Keratinocyte (primary cell): Measurements from ENCODE around the gene DOK6. TPM values are rescaled to one million over a fixed set of nuclear protein-coding genes. Genes with fewer than 3 reads are reported as not detected.

ENCODE experiments used
- DNase-seq: peaks from one replicate; pipeline ENCODE4 v3.0.0-alpha.2; 2011; ENCODE audit warnings: low read depth, missing footprints, low spot score
- FAIRE-seq: peaks from 2 replicates; lab custom pipeline; 2011; peaks lifted over from hg19 to GRCh38; lab: Jason Lieb, UNC
- H2AFZ ChIP-seq: 2 replicates; pipeline ENCODE4 v1.6.0; 2012; ENCODE audit warnings: low read length, control low read depth, inconsistent platforms; ENCODE audit not compliant: control insufficient read depth
- H3K27ac ChIP-seq: 2 replicates; pipeline ENCODE4 v1.5.1; 2011; ENCODE audit warnings: low read length; ENCODE audit not compliant: control insufficient read depth, insufficient read depth
- H3K27me3 ChIP-seq: 3 replicates; pipeline ENCODE4 v1.6.0; 2011; ENCODE audit warnings: low read length; ENCODE audit not compliant: control insufficient read depth, insufficient read depth; ENCODE audit errors: extremely low read depth
- H3K36me3 ChIP-seq, 2 experiments: 2 replicates in 1 of 2; 3 replicates in 1 of 2; pipeline ENCODE4 v1.5.1; 2011; ENCODE audit warnings: low read length in 2 of 2, mild to moderate bottlenecking in 1 of 2; ENCODE audit not compliant: control insufficient read depth in 2 of 2, insufficient read depth in 2 of 2; ENCODE audit errors: extremely low read depth in 1 of 2
- H3K4me1 ChIP-seq: 3 replicates; pipeline ENCODE4 v1.5.1; 2011; ENCODE audit warnings: low read length; ENCODE audit not compliant: control insufficient read depth, insufficient read depth; ENCODE audit errors: extremely low read depth
- H3K4me2 ChIP-seq: 3 replicates; pipeline ENCODE4 v1.6.0; 2011; ENCODE audit warnings: low read depth, low read length; ENCODE audit not compliant: control insufficient read depth, insufficient read depth; ENCODE audit errors: extremely low read depth
- H3K4me3 ChIP-seq, 3 experiments: fragments of 200-600 bp in 1 of 3; sonication (generic) in 1 of 3; 2 replicates in 2 of 3; 3 replicates in 1 of 3; pipeline ENCODE4 v1.5.1; 2011 to 2016; ENCODE audit warnings: low read length in 3 of 3, mild to moderate bottlenecking in 3 of 3, control low read depth in 2 of 3, inconsistent platforms in 1 of 3, low read depth in 1 of 3, mixed read lengths in 1 of 3, mixed run types in 1 of 3, moderate library complexity in 1 of 3; ENCODE audit not compliant: control insufficient read depth in 2 of 3, insufficient read depth in 2 of 3; ENCODE audit errors: extremely low read depth in 1 of 3
- H3K79me2 ChIP-seq: 2 replicates; pipeline ENCODE4 v1.6.0; 2012; ENCODE audit warnings: low read length; ENCODE audit not compliant: control insufficient read depth, insufficient read depth
- H3K9ac ChIP-seq: 3 replicates; pipeline ENCODE4 v1.6.0; 2011; ENCODE audit warnings: low read length; ENCODE audit not compliant: control insufficient read depth, insufficient read depth; ENCODE audit errors: extremely low read depth
- H3K9me1 ChIP-seq: 3 replicates; pipeline ENCODE4 v1.6.0; 2011; ENCODE audit warnings: low read length; ENCODE audit not compliant: control insufficient read depth, insufficient read depth; ENCODE audit errors: extremely low read depth
- H3K9me3 ChIP-seq: 2 replicates; pipeline ENCODE4 v1.5.1; 2012; ENCODE audit warnings: low read depth, low read length; ENCODE audit not compliant: control insufficient read depth
- H4K20me1 ChIP-seq: 3 replicates; pipeline ENCODE4 v1.6.0; 2011; ENCODE audit warnings: low read length; ENCODE audit not compliant: control insufficient read depth, insufficient read depth; ENCODE audit errors: extremely low read depth
- EZH2 ChIP-seq: IDR thresholded peaks from one replicate; pipeline ENCODE4 v1.6.1; 2012; ENCODE audit warnings: inconsistent platforms, mild to moderate bottlenecking, low read length, moderate library complexity
- dilution Hi-C: fragments of 300-500 bp; cut with MboI; formaldehyde crosslinking; loops from one replicate; pipeline ENCODE4 v1.7.0; 2020; ENCODE audit warnings: low sequenced_read_pairs; ENCODE audit not compliant: extremely low pct_ligation_motif_present
- polyA plus RNA-seq, 5 experiments: library from polyadenylated mRNA; depleted of rRNA in 3 of 5; stranded (reverse) in 3 of 5; stranded (forward) in 1 of 5; unstranded in 1 of 5; fragments of >200 nt; gene quantifications; 1 replicate in 1 of 5; 2 replicates in 3 of 5; 3 replicates in 1 of 5; pipeline versions ENCODE4 v1.2.1 to v1.2.3, GENCODE V29; 2011 to 2012; ENCODE audit warnings: missing spikeins in 2 of 5, low read depth in 1 of 5, low replicate concordance in 1 of 5
- TF ChIP-seq, protein P1 (sequence below), 3 experiments: IDR thresholded peaks in 1 of 3; conservative IDR thresholded peaks in 1 of 3; optimal IDR thresholded peaks in 1 of 3; 2 replicates in 2 of 3; 3 replicates in 1 of 3; pipeline versions ENCODE3 to v1.5.1; 2011; ENCODE audit warnings: low read length in 3 of 3, mild to moderate bottlenecking in 3 of 3, moderate library complexity in 2 of 3, control low read depth in 1 of 3, inconsistent platforms in 1 of 3; ENCODE audit not compliant: insufficient read depth in 2 of 3; ENCODE audit errors: extremely low read depth in 1 of 3

DOK6 gene
- polyA plus RNA-seq, 1 donor (not counting 4 experiments of a cell fraction or from before 2014, with no cell fraction given): not detected

DNA sequence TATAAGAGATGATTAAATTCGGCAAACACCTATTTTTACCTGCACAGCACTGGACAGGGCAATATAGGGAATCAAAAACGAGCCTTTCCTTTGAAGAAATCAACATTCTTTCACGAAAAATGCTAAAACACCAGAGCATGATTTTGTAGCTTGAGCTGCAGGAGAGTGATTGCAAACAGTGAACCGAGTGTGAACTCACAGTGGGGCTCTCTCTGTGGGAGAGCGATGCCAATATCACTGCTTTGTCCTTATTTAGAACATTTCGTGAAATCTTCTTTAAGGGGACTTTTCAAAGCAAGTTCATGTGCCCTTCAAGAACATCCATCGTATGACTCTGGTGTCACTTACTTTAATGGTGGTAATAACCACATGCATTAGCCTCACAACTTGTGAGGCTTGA lies 308.2 kb downstream of the DOK6 start:
- Histone ChIP-seq H3K79me2 (no peaks in the 10 kb centered on the region), H4K20me1 (no peaks in the 10 kb centered on the region), H3K4me1 (no peaks in the 10 kb centered on the region), H3K27ac (no peak overlapping the region), H3K36me3 (no peaks in the 10 kb centered on the region), H3K9me1 (no peaks in the 10 kb centered on the region), H3K9ac (no peak overlapping the region), H2AFZ (no peak overlapping the region), H3K27me3 (no peaks in the 10 kb centered on the region), H3K4me3 (no peak overlapping the region), H3K9me3 (no peaks in the 10 kb centered on the region), H3K4me2 (no peak overlapping the region)
- FAIRE-seq (no peak), DNase-seq (no peak)
- dilution Hi-C loops: no loop called here
- TF ChIP-seq, protein P1, sequence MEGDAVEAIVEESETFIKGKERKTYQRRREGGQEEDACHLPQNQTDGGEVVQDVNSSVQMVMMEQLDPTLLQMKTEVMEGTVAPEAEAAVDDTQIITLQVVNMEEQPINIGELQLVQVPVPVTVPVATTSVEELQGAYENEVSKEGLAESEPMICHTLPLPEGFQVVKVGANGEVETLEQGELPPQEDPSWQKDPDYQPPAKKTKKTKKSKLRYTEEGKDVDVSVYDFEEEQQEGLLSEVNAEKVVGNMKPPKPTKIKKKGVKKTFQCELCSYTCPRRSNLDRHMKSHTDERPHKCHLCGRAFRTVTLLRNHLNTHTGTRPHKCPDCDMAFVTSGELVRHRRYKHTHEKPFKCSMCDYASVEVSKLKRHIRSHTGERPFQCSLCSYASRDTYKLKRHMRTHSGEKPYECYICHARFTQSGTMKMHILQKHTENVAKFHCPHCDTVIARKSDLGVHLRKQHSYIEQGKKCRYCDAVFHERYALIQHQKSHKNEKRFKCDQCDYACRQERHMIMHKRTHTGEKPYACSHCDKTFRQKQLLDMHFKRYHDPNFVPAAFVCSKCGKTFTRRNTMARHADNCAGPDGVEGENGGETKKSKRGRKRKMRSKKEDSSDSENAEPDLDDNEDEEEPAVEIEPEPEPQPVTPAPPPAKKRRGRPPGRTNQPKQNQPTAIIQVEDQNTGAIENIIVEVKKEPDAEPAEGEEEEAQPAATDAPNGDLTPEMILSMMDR (optimal IDR thresholded peaks at IDR 0.05 in 1 of 3, IDR thresholded peaks at IDR 0.05 in 1 of 3, conservative IDR thresholded peaks at IDR 0.05 in 1 of 3; ENCODE audit: extremely low read depth in 1 of 3, insufficient read depth in 2 of 3, low read length in 3 of 3): no peak
- no peak for TF ChIP-seq EZH2

DNA sequence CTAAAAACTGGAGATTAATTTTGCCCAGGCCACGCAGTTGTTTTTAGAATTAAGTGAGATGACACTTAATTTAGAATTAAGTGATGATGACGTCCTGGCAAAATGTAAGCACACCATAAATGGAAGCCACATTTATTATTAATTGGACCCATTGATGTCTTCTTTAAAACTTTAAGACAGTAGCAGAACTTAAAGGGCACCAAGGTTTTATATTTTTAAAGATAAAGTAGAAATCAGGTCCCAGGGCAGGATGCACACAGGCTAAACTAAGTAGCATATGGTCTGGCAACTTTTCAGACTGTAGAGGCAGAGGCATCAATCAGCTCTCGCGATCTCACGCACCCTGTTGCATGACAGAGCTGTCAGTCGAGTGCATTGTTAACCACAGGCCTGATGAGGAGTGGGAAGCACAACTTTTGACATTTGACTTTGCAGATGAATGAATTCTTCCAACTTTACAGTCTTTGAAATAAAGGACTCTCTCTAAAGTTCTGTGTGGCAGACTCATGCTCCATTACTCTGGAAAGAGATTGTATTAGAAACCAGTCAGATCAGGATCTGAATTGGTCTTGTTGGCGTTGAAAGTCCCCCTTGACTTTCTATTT lies 314.6 kb downstream of the DOK6 start:
- Histone ChIP-seq H4K20me1 (no peaks in the 10 kb centered on the region), H3K79me2 (no peaks in the 10 kb centered on the region), H3K9me3 (no peaks in the 10 kb centered on the region), H3K27me3 (no peaks in the 10 kb centered on the region), H3K36me3 (no peaks in the 10 kb centered on the region), H3K4me1 (no peaks in the 10 kb centered on the region), H3K9me1 (no peaks in the 10 kb centered on the region), H3K4me2 (no peak overlapping the region), H3K27ac (no peak overlapping the region), H2AFZ (no peak overlapping the region), H3K9ac (no peak overlapping the region), H3K4me3 (no peak overlapping the region)
- dilution Hi-C loops: no loop called here
- DNase-seq (no peak), FAIRE-seq (no peak)
- TF ChIP-seq EZH2: no peak
- TF ChIP-seq, protein P1 (optimal IDR thresholded peaks at IDR 0.05 in 1 of 3, IDR thresholded peaks at IDR 0.05 in 1 of 3, conservative IDR thresholded peaks at IDR 0.05 in 1 of 3; ENCODE audit: extremely low read depth in 1 of 3, insufficient read depth in 2 of 3, low read length in 3 of 3): no peak
